WTC11 (cell line): Measurements from ENCODE around the gene MAPRE2. TPM values are rescaled to one million over a fixed set of nuclear protein-coding genes. Genes with fewer than 3 reads are reported as not detected.

Experiments used
- ATAC-seq: fragments of 200-7000 bp; cut with Tn5 transposase; 2 replicates; pipeline ENCODE4 v1.10.0; 2021; ENCODE audit warnings: mild to moderate bottlenecking, moderate library complexity
- CTCF ChIA-PET: fragments of 300-600 bp; sonication (Branson Sonifier 250); formaldehyde crosslinking; loops from one replicate; lab custom pipeline; 2021; ENCODE audit warnings: antibody characterized with exemption; lab: Charles Lee
- POLR2A ChIA-PET: fragments of 350-600 bp; sonication (Branson Sonifier 250); formaldehyde crosslinking; loops from one replicate; lab custom pipeline; 2021; ENCODE audit warnings: antibody characterized with exemption; lab: Charles Lee
- DNase-seq: peaks from one replicate; pipeline ENCODE4 v3.0.0; 2021; ENCODE audit warnings: low spot score
- H3K27ac Mint-ChIP-seq: 2 replicates; pipeline ENCODE4 v1.8.0; 2021; ENCODE audit warnings: mixed read lengths
- H3K27me3 Mint-ChIP-seq: 2 replicates; pipeline ENCODE4 v1.8.0; 2021; ENCODE audit warnings: low read depth, mild to moderate bottlenecking, moderate library complexity, mixed read lengths
- H3K36me3 Mint-ChIP-seq: 2 replicates; pipeline ENCODE4 v1.8.0; 2021; ENCODE audit warnings: mixed read lengths
- H3K4me1 Mint-ChIP-seq: 2 replicates; pipeline ENCODE4 v1.8.0; 2022; ENCODE audit warnings: mixed read lengths
- H3K4me3 Mint-ChIP-seq: 2 replicates; pipeline ENCODE4 v1.8.0; 2021; ENCODE audit warnings: mild to moderate bottlenecking, moderate library complexity, mixed read lengths
- H3K9me3 Mint-ChIP-seq: 2 replicates; pipeline ENCODE4 v1.8.0; 2021; ENCODE audit warnings: mixed read lengths
- FOXK1 ChIP-seq: sonication (generic); formaldehyde crosslinking; IDR thresholded peaks from 2 replicates; pipeline ENCODE4 v1.8.0; 2022; ENCODE audit warnings: mild to moderate bottlenecking, moderate library complexity, missing genetic modification reagents
- JAZF1 ChIP-seq: fragments of 250-450 bp; sonication (Bioruptor Pico); IDR thresholded peaks from 2 replicates; pipeline ENCODE4 v1.9.0; 2021; ENCODE audit warnings: moderate library complexity, mild to moderate bottlenecking, inconsistent platforms
- NFE2L1 ChIP-seq: sonication (generic); formaldehyde crosslinking; IDR thresholded peaks from 2 replicates; pipeline ENCODE4 v1.8.1; 2023; ENCODE audit warnings: missing genetic modification reagents
- PRDM15 ChIP-seq: sonication (generic); formaldehyde crosslinking; IDR thresholded peaks from 2 replicates; pipeline ENCODE4 v1.8.0; 2022; ENCODE audit warnings: missing genetic modification reagents
- ZNF281 ChIP-seq: sonication (generic); formaldehyde crosslinking; IDR thresholded peaks from 2 replicates; pipeline ENCODE4 v1.8.0; 2023; ENCODE audit warnings: mild to moderate bottlenecking, missing genetic modification reagents
- ZNF416 ChIP-seq: fragments of 250-450 bp; sonication (Bioruptor Pico); IDR thresholded peaks from 2 replicates; pipeline ENCODE4 v1.9.0; 2021; ENCODE audit warnings: mild to moderate bottlenecking, inconsistent platforms
- ZNF512 ChIP-seq: sonication (generic); formaldehyde crosslinking; IDR thresholded peaks from 2 replicates; pipeline ENCODE4 v1.8.1; 2022; ENCODE audit warnings: missing genetic modification reagents, borderline replicate concordance
- ZNF671 ChIP-seq: fragments of 250-450 bp; sonication (Bioruptor Pico); IDR thresholded peaks from 2 replicates; pipeline ENCODE4 v1.8.0; 2021; ENCODE audit warnings: mild to moderate bottlenecking
- total RNA-seq: library from RNA; stranded (reverse); gene quantifications from 3 replicates; pipeline ENCODE4 v1.2.3, GENCODE V29; 2021
- TF ChIP-seq, protein P1 (sequence below): fragments of 250-450 bp; sonication (Bioruptor Pico); IDR thresholded peaks from 2 replicates; pipeline ENCODE4 v1.8.0; 2021; ENCODE audit warnings: mild to moderate bottlenecking
- TF ChIP-seq, protein P2 (sequence below): sonication (generic); formaldehyde crosslinking; IDR thresholded peaks from 2 replicates; pipeline ENCODE4 v1.8.1; 2022; ENCODE audit warnings: mild to moderate bottlenecking, missing genetic modification reagents, moderate library complexity, borderline replicate concordance
- TF ChIP-seq, protein P3 (sequence below): sonication (generic); formaldehyde crosslinking; conservative IDR thresholded peaks from 2 replicates; pipeline ENCODE4 v1.8.1; 2022; ENCODE audit warnings: mild to moderate bottlenecking, missing genetic modification reagents

Gene MAPRE2
- total RNA-seq, 1 experiment from 2014 or later = 20.4 TPM

DNA sequence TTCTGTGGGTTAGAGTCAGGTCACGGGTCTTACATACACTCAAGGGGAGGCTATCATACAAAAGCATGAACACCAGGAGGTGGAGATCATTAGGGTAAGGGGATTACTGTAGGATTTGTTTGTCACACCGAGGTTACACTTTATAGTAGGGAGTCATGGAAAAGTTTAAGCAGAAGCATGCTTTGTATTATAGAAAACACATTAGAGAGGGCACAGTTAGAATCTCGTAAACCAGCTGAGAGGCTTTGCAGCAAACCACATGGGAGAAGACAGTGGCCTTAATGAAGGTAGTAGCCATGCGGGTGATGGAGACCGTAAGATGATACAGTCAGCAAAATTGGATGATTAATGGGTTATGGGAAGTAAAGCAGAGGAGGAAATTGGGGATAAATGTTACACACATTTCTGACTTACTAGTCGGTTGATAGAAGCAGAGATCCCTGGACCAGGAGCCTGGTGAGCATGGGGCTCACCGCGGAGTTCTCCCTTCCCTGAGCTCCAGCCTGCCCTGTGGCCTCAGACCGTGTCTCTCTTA, 75.6 kb downstream of the MAPRE2 start (continued):
- TF ChIP-seq, protein P1, sequence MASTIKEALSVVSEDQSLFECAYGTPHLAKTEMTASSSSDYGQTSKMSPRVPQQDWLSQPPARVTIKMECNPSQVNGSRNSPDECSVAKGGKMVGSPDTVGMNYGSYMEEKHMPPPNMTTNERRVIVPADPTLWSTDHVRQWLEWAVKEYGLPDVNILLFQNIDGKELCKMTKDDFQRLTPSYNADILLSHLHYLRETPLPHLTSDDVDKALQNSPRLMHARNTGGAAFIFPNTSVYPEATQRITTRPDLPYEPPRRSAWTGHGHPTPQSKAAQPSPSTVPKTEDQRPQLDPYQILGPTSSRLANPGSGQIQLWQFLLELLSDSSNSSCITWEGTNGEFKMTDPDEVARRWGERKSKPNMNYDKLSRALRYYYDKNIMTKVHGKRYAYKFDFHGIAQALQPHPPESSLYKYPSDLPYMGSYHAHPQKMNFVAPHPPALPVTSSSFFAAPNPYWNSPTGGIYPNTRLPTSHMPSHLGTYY (CRISPR knock-in tag) = no peak
- no peak for TF ChIP-seq ZNF512 (CRISPR knock-in tag)
- no peak for TF ChIP-seq ZNF416 (CRISPR knock-in tag)
- no peak for TF ChIP-seq FOXK1
- TF ChIP-seq NFE2L1 (CRISPR knock-in tag) = no peak
- no peak for TF ChIP-seq JAZF1 (CRISPR knock-in tag)
- TF ChIP-seq, all 79 proteins: peak for 0

DNA sequence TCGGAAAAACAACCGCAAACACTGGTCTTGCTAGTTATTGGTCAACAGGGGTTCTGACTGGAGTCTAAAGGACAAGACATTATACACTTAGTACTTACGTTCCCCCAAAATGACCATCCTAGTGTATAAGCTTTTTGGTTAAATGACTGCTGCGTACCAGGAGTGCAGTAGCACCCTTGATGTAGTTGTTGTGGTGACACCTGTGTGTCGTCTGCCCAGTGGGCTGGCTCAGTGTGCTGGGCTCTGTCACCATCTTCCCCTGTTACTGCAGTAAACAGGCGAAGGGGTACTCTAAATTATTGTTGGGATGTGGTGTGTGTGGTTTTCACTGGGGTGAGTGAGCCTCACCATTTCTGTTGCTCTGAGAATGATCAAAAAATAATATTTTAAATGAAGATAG, 76.2 kb downstream of the MAPRE2 start:
- Mint-ChIP-seq H3K9me3 (peaks cover 7% of the 10 kb centered on the region), H3K27ac (0 out of 2 replicates have a peak overlapping the region, but pooled peaks have one; percentile 18), H3K27me3 (no peaks in the 10 kb centered on the region), H3K4me1 (peaks cover 17% of the 10 kb centered on the region), H3K36me3 (no peaks in the 10 kb centered on the region), H3K4me3 (no peak overlapping the region)
- DNase-seq (no peak), ATAC-seq (no peak)
- no peak for TF ChIP-seq PRDM15 (CRISPR knock-in tag)
- TF ChIP-seq, protein P2, sequence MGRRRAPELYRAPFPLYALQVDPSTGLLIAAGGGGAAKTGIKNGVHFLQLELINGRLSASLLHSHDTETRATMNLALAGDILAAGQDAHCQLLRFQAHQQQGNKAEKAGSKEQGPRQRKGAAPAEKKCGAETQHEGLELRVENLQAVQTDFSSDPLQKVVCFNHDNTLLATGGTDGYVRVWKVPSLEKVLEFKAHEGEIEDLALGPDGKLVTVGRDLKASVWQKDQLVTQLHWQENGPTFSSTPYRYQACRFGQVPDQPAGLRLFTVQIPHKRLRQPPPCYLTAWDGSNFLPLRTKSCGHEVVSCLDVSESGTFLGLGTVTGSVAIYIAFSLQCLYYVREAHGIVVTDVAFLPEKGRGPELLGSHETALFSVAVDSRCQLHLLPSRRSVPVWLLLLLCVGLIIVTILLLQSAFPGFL (CRISPR knock-in tag) = no peak
- TF ChIP-seq ZNF671 (CRISPR knock-in tag) = no peak
- no peak for TF ChIP-seq ZNF512 (CRISPR knock-in tag)
- no peak for TF ChIP-seq ZNF281 (CRISPR knock-in tag)
- no peak for TF ChIP-seq ZNF416 (CRISPR knock-in tag)
- TF ChIP-seq, protein P3, sequence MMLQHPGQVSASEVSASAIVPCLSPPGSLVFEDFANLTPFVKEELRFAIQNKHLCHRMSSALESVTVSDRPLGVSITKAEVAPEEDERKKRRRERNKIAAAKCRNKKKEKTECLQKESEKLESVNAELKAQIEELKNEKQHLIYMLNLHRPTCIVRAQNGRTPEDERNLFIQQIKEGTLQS = no peak
- POLR2A ChIA-PET = no interaction called here
- CTCF ChIA-PET = no interaction called here
